Thyroid gland (tissue), 4 donors: ENCODE data around the gene TNFAIP8L3.

Experiments used
- CTCF ChIP-seq, 6 experiments: fragments of 200-600 bp in 3 of 6; fragments of 450-650 bp in 3 of 6; sonication (generic) in 3 of 6; IDR thresholded peaks; one replicate each; pipeline ENCODE4 v1.5.1; 2016 to 2019; ENCODE audit warnings: antibody characterized with exemption in 6 of 6, mild to moderate bottlenecking in 2 of 6, inconsistent platforms in 1 of 6, moderate library complexity in 1 of 6
- POLR2A ChIP-seq, 2 donors: fragments of 450-650 bp; IDR thresholded peaks; one replicate each; pipeline ENCODE4 v1.6.1; 2017; ENCODE audit warnings: antibody characterized with exemption in 2 of 2, mild to moderate bottlenecking in 2 of 2, moderate library complexity in 1 of 2

- no peak for TF ChIP-seq CTCF (IDR thresholded peaks at IDR 0.05)
- no peak for TF ChIP-seq POLR2A (IDR thresholded peaks at IDR 0.05)
These were observed 38.5 kb upstream of the TNFAIP8L3 start for GRCh38 chr15:51133140-51133765.
